ENCODE results near the gene OR52I2.

Gene OR52I2

GRCh38 chr11:4581443-4581842 is at the start of gene OR52I2:
TSS of gene OR52I2 (plus strand) at chr11:4581743.
- Histone ChIP-seq H3K4me1 (ENCODE audit: control insufficient read depth, insufficient read depth, low read length, unreplicated experiment) (no peaks in the 10 kb centered on the region), H2AFZ (ENCODE audit: low read length, unreplicated experiment) (no peak within 1 kb of the TSS), H3K79me2 (ENCODE audit: control insufficient read depth, insufficient read depth, low read length, unreplicated experiment) (no peaks in the 10 kb centered on the region), H3K27me3 (ENCODE audit: insufficient read depth, low read length) (peaks cover 52% of the 10 kb centered on the region), H3K4me3 (ENCODE audit: low read depth, low read length) (no peak within 1 kb of the TSS), H3K27ac (ENCODE audit: low read depth, low read length) (no peak within 1 kb of the TSS), H3K36me3 (ENCODE audit: insufficient read depth, low read length) (no peaks in the 10 kb centered on the region)

GRCh38 chr11:4539603-4540219 is 41.8 kb upstream of the OR52I2 start:
- no peak overlapping the region for H3K4me3 ChIP-seq (ENCODE audit: low read depth, low read length)
- no peaks in the 10 kb centered on the region for H3K4me1 ChIP-seq (ENCODE audit: control insufficient read depth, insufficient read depth, low read length, unreplicated experiment)
- no peaks in the 10 kb centered on the region for H3K36me3 ChIP-seq (ENCODE audit: insufficient read depth, low read length)
- H3K27me3 ChIP-seq (ENCODE audit: insufficient read depth, low read length), result peaks cover 26% of the 10 kb centered on the region
- no peak overlapping the region for H3K27ac ChIP-seq (ENCODE audit: low read depth, low read length)
- peak overlapping the region; percentile 25 for H2AFZ ChIP-seq (ENCODE audit: low read length, unreplicated experiment)
- H3K79me2 ChIP-seq (ENCODE audit: control insufficient read depth, insufficient read depth, low read length, unreplicated experiment), result no peaks in the 10 kb centered on the region

- H2AFZ ChIP-seq (ENCODE audit: low read length, unreplicated experiment), result no peak overlapping the region
- H3K27me3 ChIP-seq (ENCODE audit: insufficient read depth, low read length), result peaks cover 32% of the 10 kb centered on the region
- no peaks in the 10 kb centered on the region for H3K36me3 ChIP-seq (ENCODE audit: insufficient read depth, low read length)
- H3K27ac ChIP-seq (ENCODE audit: low read depth, low read length), result no peak overlapping the region
- no peaks in the 10 kb centered on the region for H3K4me1 ChIP-seq (ENCODE audit: control insufficient read depth, insufficient read depth, low read length, unreplicated experiment)
- no peak overlapping the region for H3K4me3 ChIP-seq (ENCODE audit: low read depth, low read length)
- H3K79me2 ChIP-seq (ENCODE audit: control insufficient read depth, insufficient read depth, low read length, unreplicated experiment), result no peaks in the 10 kb centered on the region
Measured at GRCh38 chr11:4541071-4541470, 40.5 kb upstream of the OR52I2 start.

- Histone ChIP-seq H3K27ac (ENCODE audit: low read depth, low read length) (no peak overlapping the region), H3K27me3 (ENCODE audit: insufficient read depth, low read length) (peaks cover 40% of the 10 kb centered on the region), H3K36me3 (ENCODE audit: insufficient read depth, low read length) (no peaks in the 10 kb centered on the region), H3K79me2 (ENCODE audit: control insufficient read depth, insufficient read depth, low read length, unreplicated experiment) (no peaks in the 10 kb centered on the region), H3K4me1 (ENCODE audit: control insufficient read depth, insufficient read depth, low read length, unreplicated experiment) (no peaks in the 10 kb centered on the region), H2AFZ (ENCODE audit: low read length, unreplicated experiment) (no peak overlapping the region), H3K4me3 (ENCODE audit: low read depth, low read length) (no peak overlapping the region)
Measured at GRCh38 chr11:4543561-4543960, 38.0 kb upstream of the OR52I2 start.

- Histone ChIP-seq H2AFZ (ENCODE audit: low read length, unreplicated experiment) (no peak within 1 kb of the TSS), H3K27me3 (ENCODE audit: insufficient read depth, low read length) (peaks cover 30% of the 10 kb centered on the region), H3K4me1 (ENCODE audit: control insufficient read depth, insufficient read depth, low read length, unreplicated experiment) (no peaks in the 10 kb centered on the region), H3K27ac (ENCODE audit: low read depth, low read length) (no peak within 1 kb of the TSS), H3K36me3 (ENCODE audit: insufficient read depth, low read length) (no peaks in the 10 kb centered on the region), H3K79me2 (ENCODE audit: control insufficient read depth, insufficient read depth, low read length, unreplicated experiment) (no peaks in the 10 kb centered on the region), H3K4me3 (ENCODE audit: low read depth, low read length) (no peak within 1 kb of the TSS)
Measured at GRCh38 chr11:4544891-4545290, 36.7 kb upstream of the OR52I2 start, which contains the start of gene OR52M1. TSS of gene OR52M1 (plus strand) at chr11:4545191. CDS start at chr11:4545191, 0 bp downstream.

GRCh38 chr11:4546878-4547277 is 34.7 kb upstream of the OR52I2 start:
- H3K4me3 ChIP-seq (ENCODE audit: low read depth, low read length), result no peak overlapping the region
- H3K36me3 ChIP-seq (ENCODE audit: insufficient read depth, low read length), result no peaks in the 10 kb centered on the region

GRCh38 chr11:4547416-4547815 is 34.1 kb upstream of the OR52I2 start:
- Histone ChIP-seq H3K4me1 (ENCODE audit: control insufficient read depth, insufficient read depth, low read length, unreplicated experiment) (no peaks in the 10 kb centered on the region), H3K27me3 (ENCODE audit: insufficient read depth, low read length) (peaks cover 14% of the 10 kb centered on the region), H3K27ac (ENCODE audit: low read depth, low read length) (no peak overlapping the region), H3K4me3 (ENCODE audit: low read depth, low read length) (no peak overlapping the region), H3K36me3 (ENCODE audit: insufficient read depth, low read length) (no peaks in the 10 kb centered on the region), H2AFZ (ENCODE audit: low read length, unreplicated experiment) (no peak overlapping the region), H3K79me2 (ENCODE audit: control insufficient read depth, insufficient read depth, low read length, unreplicated experiment) (no peaks in the 10 kb centered on the region)

More at GRCh38 chr11:4546878-4547277, 34.7 kb upstream of the OR52I2 start:
- Histone ChIP-seq H2AFZ (ENCODE audit: low read length, unreplicated experiment) (no peak overlapping the region), H3K27ac (ENCODE audit: low read depth, low read length) (no peak overlapping the region), H3K4me1 (ENCODE audit: control insufficient read depth, insufficient read depth, low read length, unreplicated experiment) (no peaks in the 10 kb centered on the region), H3K27me3 (ENCODE audit: insufficient read depth, low read length) (peaks cover 16% of the 10 kb centered on the region), H3K79me2 (ENCODE audit: control insufficient read depth, insufficient read depth, low read length, unreplicated experiment) (no peaks in the 10 kb centered on the region)

- Histone ChIP-seq H3K27me3 (ENCODE audit: insufficient read depth, low read length) (peaks cover 7% of the 10 kb centered on the region; the same call in 1 of the 2 replicates), H3K27ac (ENCODE audit: low read depth, low read length) (no peak overlapping the region), H3K36me3 (ENCODE audit: insufficient read depth, low read length) (no peaks in the 10 kb centered on the region)
Measured at GRCh38 chr11:4551346-4551979, 30.1 kb upstream of the OR52I2 start.

GRCh38 chr11:4559527-4560440 is 21.8 kb upstream of the OR52I2 start:
- Histone ChIP-seq H3K27ac (ENCODE audit: low read depth, low read length) (no peak overlapping the region), H2AFZ (ENCODE audit: low read length, unreplicated experiment) (no peak overlapping the region), H3K36me3 (ENCODE audit: insufficient read depth, low read length) (no peaks in the 10 kb centered on the region), H3K27me3 (ENCODE audit: insufficient read depth, low read length) (no peaks in the 10 kb centered on the region), H3K4me3 (ENCODE audit: low read depth, low read length) (no peak overlapping the region), H3K79me2 (ENCODE audit: control insufficient read depth, insufficient read depth, low read length, unreplicated experiment) (no peaks in the 10 kb centered on the region), H3K4me1 (ENCODE audit: control insufficient read depth, insufficient read depth, low read length, unreplicated experiment) (no peaks in the 10 kb centered on the region)

More at GRCh38 chr11:4551346-4551979, 30.1 kb upstream of the OR52I2 start:
- Histone ChIP-seq H3K4me1 (ENCODE audit: control insufficient read depth, insufficient read depth, low read length, unreplicated experiment) (no peaks in the 10 kb centered on the region), H2AFZ (ENCODE audit: low read length, unreplicated experiment) (no peak overlapping the region), H3K79me2 (ENCODE audit: control insufficient read depth, insufficient read depth, low read length, unreplicated experiment) (no peaks in the 10 kb centered on the region), H3K4me3 (ENCODE audit: low read depth, low read length) (no peak overlapping the region)

GRCh38 chr11:4560467-4560866 is 21.1 kb upstream of the OR52I2 start:
- Histone ChIP-seq H3K4me1 (ENCODE audit: control insufficient read depth, insufficient read depth, low read length, unreplicated experiment) (no peaks in the 10 kb centered on the region), H2AFZ (ENCODE audit: low read length, unreplicated experiment) (no peak overlapping the region), H3K36me3 (ENCODE audit: insufficient read depth, low read length) (no peaks in the 10 kb centered on the region), H3K4me3 (ENCODE audit: low read depth, low read length) (no peak overlapping the region), H3K27ac (ENCODE audit: low read depth, low read length) (no peak overlapping the region), H3K79me2 (ENCODE audit: control insufficient read depth, insufficient read depth, low read length, unreplicated experiment) (no peaks in the 10 kb centered on the region), H3K27me3 (ENCODE audit: insufficient read depth, low read length) (no peaks in the 10 kb centered on the region)

Measured in ACC112 (cell line).